Activated CD8-positive, alpha-beta memory T cell treated with anti-CD3 and anti-CD28 coated beads, Interleukin-2, amount 10 ng/mL, durations not matched to agents 7 days and 5 days (primary cell): ENCODE results near the gene TAP2. TPM values are rescaled to one million over a fixed set of nuclear protein-coding genes. Genes with fewer than 3 reads are reported as not detected.

ENCODE experiments used
- ATAC-seq: fragments of 150-1000 bp; cut with Tn5 transposase; one replicate; pipeline ENCODE4 v1.10.0; 2021; ENCODE audit warnings: moderate library complexity
- CTCF ChIA-PET: fragments of 350-600 bp; sonication (Branson Sonifier 250); formaldehyde crosslinking; loops from one replicate; lab custom pipeline; 2021; ENCODE audit warnings: antibody characterized with exemption; lab: Charles Lee
- DNase-seq: peaks from one replicate; pipeline ENCODE4 v3.0.0-alpha.2; 2020
- H3K27ac Mint-ChIP-seq: one replicate; pipeline ENCODE4 v1.8.0; 2021; ENCODE audit warnings: mild to moderate bottlenecking, mixed read lengths
- H3K27me3 Mint-ChIP-seq: one replicate; pipeline ENCODE4 v1.8.0; 2021; ENCODE audit warnings: mixed read lengths
- H3K36me3 Mint-ChIP-seq: one replicate; pipeline ENCODE4 v1.8.0; 2021; ENCODE audit warnings: mild to moderate bottlenecking, mixed read lengths
- H3K4me1 Mint-ChIP-seq: one replicate; pipeline ENCODE4 v1.8.0; 2021; ENCODE audit warnings: mixed read lengths
- H3K4me3 Mint-ChIP-seq: one replicate; pipeline ENCODE4 v1.8.0; 2021; ENCODE audit warnings: mild to moderate bottlenecking, moderate library complexity, mixed read lengths
- H3K9me3 Mint-ChIP-seq: one replicate; pipeline ENCODE4 v1.8.0; 2022; ENCODE audit warnings: low read depth, mixed read lengths
- total RNA-seq, 2 experiments: library from RNA; stranded (reverse); gene quantifications; one replicate each; pipeline ENCODE4 v1.2.3, GENCODE V29; 2021

Gene TAP2
- total RNA-seq, 2 experiments from 2014 or later = 242 to 258 TPM

- CTCF ChIA-PET = interaction anchor here (0.7 to 15.4 kb wide), 43 partner anchors 11 to 458 kb away, joined by 3 to 289 read pairs (median 6); partner anchors contain the start of genes BRD2, HLA-DMA, HLA-DMB and HLA-DRA
- peak; percentile 35 for ATAC-seq
- no peak for DNase-seq
- Mint-ChIP-seq H3K4me3 (no peak overlapping the region), H3K27ac (peak overlapping the region; percentile 84), H3K9me3 (no peaks in the 10 kb centered on the region), H3K4me1 (peaks cover 38% of the 10 kb centered on the region), H3K27me3 (peaks cover 9% of the 10 kb centered on the region), H3K36me3 (peaks cover 14% of the 10 kb centered on the region)
Measured at GRCh38 chr6:32867554-32868256, 29.2 kb upstream of the TAP2 start.

DNA sequence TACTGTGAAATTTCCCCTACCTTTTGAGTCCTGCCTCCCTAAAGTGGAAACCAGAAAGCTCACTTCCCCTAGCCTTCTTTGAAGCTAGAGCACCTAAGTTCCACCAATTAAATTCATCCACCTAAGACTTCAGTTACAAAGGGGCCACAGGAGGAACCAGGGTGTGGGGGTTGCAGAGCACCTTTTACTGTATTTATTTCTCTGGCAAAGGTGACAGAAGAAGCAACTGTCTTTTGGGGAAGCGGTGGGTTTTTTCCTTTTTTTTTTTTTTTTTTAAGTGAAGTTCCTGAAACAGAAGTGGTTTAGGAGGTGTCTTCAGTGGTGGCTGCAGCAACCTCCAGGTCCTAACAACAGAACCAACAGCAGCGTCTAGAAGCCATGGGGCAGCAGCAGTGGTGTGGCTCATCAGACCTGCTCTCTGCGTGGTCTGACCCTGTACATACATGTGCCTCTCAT lies 28.5 kb upstream of the TAP2 start:
- H3K4me1 Mint-ChIP-seq = peaks cover 38% of the 10 kb centered on the region
- H3K27ac Mint-ChIP-seq = peak overlapping the region; percentile 84
- no peak overlapping the region for H3K4me3 Mint-ChIP-seq
- CTCF ChIA-PET = interaction anchor here (0.9 to 15.4 kb wide), 22 partner anchors 10 to 453 kb away, joined by 3 to 289 read pairs (median 8); partner anchors contain the start of genes BRD2, HLA-DMA, PSMB8 and PSMB9
- no peak for DNase-seq
- no peaks in the 10 kb centered on the region for H3K9me3 Mint-ChIP-seq
- ATAC-seq = peak; percentile 62
- H3K36me3 Mint-ChIP-seq = peaks cover 15% of the 10 kb centered on the region
- H3K27me3 Mint-ChIP-seq = peaks cover 9% of the 10 kb centered on the region

DNA sequence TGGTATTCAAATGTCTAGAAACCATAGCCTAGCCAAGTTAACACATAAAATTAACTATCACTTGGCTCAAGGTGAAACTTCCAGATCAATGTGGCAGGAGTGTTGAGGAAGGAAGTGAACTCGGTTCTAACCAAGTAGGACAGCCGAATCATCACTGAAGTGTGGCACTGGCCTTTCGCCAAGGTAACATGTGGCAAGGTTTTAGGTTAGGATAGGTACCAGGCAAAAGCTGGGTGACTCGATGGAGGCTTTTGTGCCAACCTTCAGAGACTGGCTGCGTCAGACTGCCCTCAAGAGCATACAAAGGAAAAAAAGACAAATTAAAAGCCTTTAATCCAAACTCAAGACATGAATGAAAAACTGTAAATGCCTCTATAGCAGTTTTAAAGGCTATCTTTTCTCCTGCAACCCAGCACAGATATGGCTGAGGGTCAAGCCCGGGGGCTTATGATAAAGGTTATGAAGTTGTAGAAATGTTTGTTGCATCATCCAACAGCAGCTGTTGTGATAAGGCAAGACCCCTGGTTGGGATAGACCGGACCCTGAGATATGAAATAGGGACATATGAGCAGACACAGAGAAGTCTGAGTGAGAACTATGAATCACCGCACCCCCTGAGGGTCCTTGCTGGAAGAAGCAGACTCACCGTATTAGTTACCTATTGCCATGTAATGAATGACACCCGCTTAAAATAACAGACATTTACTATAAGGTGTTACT lies 27.3 kb upstream of the TAP2 start:
- Mint-ChIP-seq H3K4me1 (peaks cover 42% of the 10 kb centered on the region), H3K27ac (peak overlapping the region; percentile 84), H3K9me3 (no peaks in the 10 kb centered on the region), H3K36me3 (peaks cover 23% of the 10 kb centered on the region), H3K4me3 (no peak overlapping the region), H3K27me3 (peaks cover 6% of the 10 kb centered on the region)
- no peak for DNase-seq
- no peak for ATAC-seq
- CTCF ChIA-PET = interaction anchor here (4.5 to 15.4 kb wide), 2 partner anchors 9 to 24 kb away, joined by 124 to 289 read pairs; partner anchors contain the start of genes PSMB8, PSMB9, TAP1 and TAP2

GRCh38 chr6:32862725-32863124 lies 24.2 kb upstream of the TAP2 start:
- Mint-ChIP-seq H3K27me3 (no peaks in the 10 kb centered on the region), H3K4me1 (peaks cover 59% of the 10 kb centered on the region), H3K36me3 (peaks cover 49% of the 10 kb centered on the region), H3K4me3 (no peak overlapping the region), H3K9me3 (no peaks in the 10 kb centered on the region), H3K27ac (no peak overlapping the region)
- CTCF ChIA-PET = interaction anchor here (0.6 to 15.4 kb wide), 4 partner anchors 12 to 122 kb away, joined by 3 to 289 read pairs (median 6); partner anchors contain the start of genes PSMB8 and TAP2
- DNase-seq (no peak), ATAC-seq (no peak)

DNA sequence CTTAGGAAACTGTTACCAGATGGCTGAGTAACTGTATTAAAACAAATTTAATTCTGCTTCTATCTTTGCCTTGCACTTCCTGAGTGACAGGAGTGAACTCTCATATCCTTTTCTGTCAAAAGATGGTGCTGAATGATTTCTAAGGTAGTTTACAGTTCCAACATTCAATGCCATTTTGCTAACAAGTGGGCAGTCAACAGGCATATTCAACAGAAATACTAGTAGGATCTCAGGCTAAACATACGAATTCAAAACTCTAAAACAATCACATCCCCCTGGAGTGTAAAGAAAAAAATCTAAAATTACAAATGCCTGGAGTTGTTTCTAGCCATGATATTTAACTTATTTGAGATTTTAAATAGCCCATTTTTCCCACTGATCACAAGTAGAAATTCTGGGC lies 22.1 kb upstream of the TAP2 start:
- H3K9me3 Mint-ChIP-seq = no peaks in the 10 kb centered on the region
- H3K4me1 Mint-ChIP-seq = peaks cover 59% of the 10 kb centered on the region
- no peak for ATAC-seq
- H3K27me3 Mint-ChIP-seq = no peaks in the 10 kb centered on the region
- H3K4me3 Mint-ChIP-seq = no peak overlapping the region
- no peak for DNase-seq
- peaks cover 67% of the 10 kb centered on the region for H3K36me3 Mint-ChIP-seq
- CTCF ChIA-PET = interaction anchor here (1.1 to 8.0 kb wide), 4 partner anchors 7 to 73 kb away, joined by 3 to 318 read pairs (median 64); partner anchors contain the start of gene TAP2
- peak overlapping the region; percentile 22 for H3K27ac Mint-ChIP-seq

DNA sequence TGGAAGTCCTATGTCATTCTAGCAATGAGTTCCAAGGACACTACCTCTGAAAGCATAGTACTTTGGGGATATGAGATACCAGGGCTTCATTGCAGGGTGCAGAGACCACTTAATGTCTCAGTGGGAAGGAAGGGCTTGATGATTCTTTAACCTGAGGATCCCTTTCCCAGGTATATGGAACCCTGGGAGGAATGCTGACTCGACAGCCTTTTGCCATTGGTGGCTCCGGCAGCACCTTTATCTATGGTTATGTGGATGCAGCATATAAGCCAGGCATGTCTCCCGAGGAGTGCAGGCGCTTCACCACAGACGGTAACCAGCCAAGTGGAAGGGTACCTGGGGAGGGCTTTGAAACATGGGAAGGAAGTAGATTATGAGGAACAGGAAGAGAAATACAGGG lies 19.7 kb upstream of the TAP2 start:
- Mint-ChIP-seq H3K36me3 (peaks cover 76% of the 10 kb centered on the region), H3K27ac (peak overlapping the region; percentile 67), H3K27me3 (no peaks in the 10 kb centered on the region), H3K4me1 (peaks cover 56% of the 10 kb centered on the region), H3K4me3 (peak overlapping the region; percentile 28), H3K9me3 (no peaks in the 10 kb centered on the region)
- DNase-seq (no peak), ATAC-seq (no peak)
- CTCF ChIA-PET = interaction anchor here (1.3 to 8.0 kb wide), 9 partner anchors 9 to 663 kb away, joined by 3 to 318 read pairs (median 7); partner anchors contain the start of genes PSMB8 and TAP2

- ATAC-seq (no peak), DNase-seq (no peak)
- Mint-ChIP-seq H3K4me1 (peaks cover 53% of the 10 kb centered on the region), H3K27me3 (no peaks in the 10 kb centered on the region), H3K4me3 (peak overlapping the region; percentile 28), H3K9me3 (no peaks in the 10 kb centered on the region), H3K36me3 (peaks cover 77% of the 10 kb centered on the region), H3K27ac (peak overlapping the region; percentile 67)
- CTCF ChIA-PET = interaction anchor here (0.7 to 8.0 kb wide), 10 partner anchors 11 to 662 kb away, joined by 3 to 318 read pairs (median 6); partner anchors contain the start of genes HLA-DMA, PSMB8 and TAP2
Measured at GRCh38 chr6:32857156-32857891, 18.8 kb upstream of the TAP2 start.

DNA sequence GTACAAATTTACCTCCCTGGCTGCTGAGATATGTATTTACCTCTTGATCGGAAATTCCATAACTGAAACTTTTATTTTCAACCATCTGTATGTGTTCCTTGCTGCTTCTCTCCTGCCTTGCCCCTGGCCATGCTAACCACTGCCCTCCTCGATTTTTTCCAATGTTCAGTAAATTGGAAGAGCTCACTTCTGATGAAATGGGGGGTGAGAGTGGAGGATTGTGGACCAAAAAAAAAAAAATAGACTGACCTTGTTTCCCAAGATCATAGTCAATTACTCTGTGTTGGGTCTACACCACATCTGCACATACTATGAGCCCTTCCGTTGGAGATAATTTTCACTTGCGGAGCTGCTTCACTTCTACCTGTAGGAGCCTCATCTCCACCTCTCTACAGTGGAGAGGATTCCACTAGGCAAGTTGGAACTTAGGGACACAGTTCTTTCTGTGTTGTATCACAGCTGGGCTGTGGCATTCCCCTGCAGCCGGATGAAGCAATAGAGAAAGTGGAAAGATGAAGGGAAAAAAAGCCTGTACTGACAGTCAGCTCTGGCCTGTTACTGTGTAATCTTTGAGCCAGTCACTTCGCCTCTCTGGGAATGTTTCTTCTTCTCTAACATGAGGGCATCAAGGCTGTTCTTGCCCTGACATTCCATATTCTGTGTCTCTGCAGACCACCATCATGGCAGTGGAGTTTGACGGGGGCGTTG lies 17.1 kb upstream of the TAP2 start:
- Mint-ChIP-seq H3K9me3 (no peaks in the 10 kb centered on the region), H3K4me1 (peaks cover 58% of the 10 kb centered on the region), H3K27me3 (no peaks in the 10 kb centered on the region), H3K36me3 (peaks cover 81% of the 10 kb centered on the region), H3K4me3 (peak overlapping the region; percentile 99), H3K27ac (peak overlapping the region; percentile 100)
- CTCF ChIA-PET = interaction anchor here (0.7 to 8.0 kb wide), 14 partner anchors 10 to 129 kb away, joined by 3 to 318 read pairs (median 5); partner anchors contain the start of genes HLA-DMA, PSMB8 and TAP2
- no peak for ATAC-seq
- no peak for DNase-seq

DNA sequence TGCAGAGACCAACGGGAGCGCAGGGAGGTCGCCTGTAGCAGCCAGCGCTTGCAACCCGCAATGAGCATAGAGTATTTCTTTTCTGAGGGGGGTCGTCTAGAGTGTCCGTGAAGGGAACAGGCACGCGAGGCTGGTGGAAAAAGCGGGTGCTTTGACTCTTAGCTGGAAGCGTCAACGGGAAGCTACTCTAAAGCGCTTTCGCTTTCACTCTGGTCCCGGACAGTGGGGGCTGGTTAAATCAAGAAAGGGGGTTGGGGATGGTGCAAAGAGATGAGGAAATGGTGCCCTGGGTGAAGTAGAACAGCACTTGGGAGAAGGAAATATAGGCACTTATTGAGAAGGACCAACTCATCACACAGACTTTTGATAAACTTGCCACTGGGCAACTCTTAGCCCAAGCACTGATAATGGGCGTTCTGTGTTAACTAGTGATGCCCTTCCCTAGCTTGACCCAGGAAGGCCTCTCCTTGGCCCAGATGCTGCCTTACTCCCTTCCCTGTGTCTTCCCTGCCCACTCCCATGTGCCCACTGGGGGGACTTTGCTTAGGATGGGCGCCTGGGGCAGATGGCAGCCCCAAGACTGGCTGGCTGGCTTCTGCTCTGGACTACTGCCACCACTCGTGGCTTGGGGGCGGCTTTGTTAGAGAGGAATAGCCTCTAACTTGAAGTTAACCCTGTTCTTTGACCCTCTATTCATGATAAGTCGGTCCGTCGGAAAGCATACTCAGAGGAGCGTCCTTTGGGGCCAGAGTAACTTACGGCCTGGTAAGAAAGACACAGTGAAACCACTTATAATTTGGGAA lies 16.0 kb upstream of the TAP2 start:
- H3K4me1 Mint-ChIP-seq = peaks cover 64% of the 10 kb centered on the region
- CTCF ChIA-PET = interaction anchor here (0.7 to 8.0 kb wide), 16 partner anchors 9 to 441 kb away, joined by 3 to 318 read pairs (median 6); partner anchors contain the start of genes HLA-DMA, PSMB8 and TAP2
- no peaks in the 10 kb centered on the region for H3K27me3 Mint-ChIP-seq
- peak; percentile 82 for DNase-seq
- peak; percentile 43 for ATAC-seq
- H3K9me3 Mint-ChIP-seq = no peaks in the 10 kb centered on the region
- peak overlapping the region; percentile 99 for H3K4me3 Mint-ChIP-seq
- H3K36me3 Mint-ChIP-seq = peaks cover 85% of the 10 kb centered on the region
- peak overlapping the region; percentile 100 for H3K27ac Mint-ChIP-seq

DNA sequence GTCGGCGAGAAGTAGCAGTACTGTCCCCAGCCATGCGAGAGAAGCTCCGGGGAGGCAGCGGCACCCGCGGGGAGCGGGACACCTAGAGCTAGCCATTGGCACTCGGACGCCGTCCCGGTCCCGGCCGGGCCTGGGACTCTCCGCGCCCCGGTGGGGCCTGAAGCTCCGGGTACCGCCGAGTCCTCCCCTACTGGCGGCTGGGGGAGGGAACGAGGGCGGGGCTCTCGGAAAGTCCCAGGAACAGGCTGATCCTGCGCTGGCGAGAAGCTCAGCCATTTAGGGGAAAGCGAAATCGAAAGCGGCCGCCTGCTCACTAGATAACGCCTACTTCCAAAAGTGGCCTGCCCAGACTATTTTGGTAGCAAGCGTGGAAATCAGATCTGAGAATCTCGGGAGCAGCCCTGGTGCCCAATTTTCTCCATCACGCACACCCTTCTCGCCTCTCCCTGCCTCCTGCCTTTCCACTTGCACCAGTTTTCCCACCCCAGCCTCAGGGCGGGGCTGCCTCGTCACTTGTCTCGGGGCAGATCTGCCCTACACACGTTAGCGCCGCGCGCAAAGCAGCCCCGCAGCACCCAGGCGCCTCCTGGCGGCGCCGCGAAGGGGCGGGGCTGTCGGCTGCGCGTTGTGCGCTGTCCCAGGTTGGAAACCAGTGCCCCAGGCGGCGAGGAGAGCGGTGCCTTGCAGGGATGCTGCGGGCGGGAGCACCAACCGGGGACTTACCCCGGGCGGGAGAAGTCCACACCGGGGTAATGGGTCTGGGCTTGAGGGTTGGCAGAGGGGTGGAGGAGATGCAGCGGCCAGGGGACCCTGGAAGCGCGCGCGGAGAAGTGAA lies 15.2 kb upstream of the TAP2 start, which contains the start of the genes PSMB9 and TAP1:
PSMB9 (plus strand) TSS at position 652 of the 835 bp plus-strand sequence; CDS start at position 690, 38 bp downstream.
TAP1 (minus strand) TSS at position 164 of the 835 bp plus-strand sequence; CDS start at position 96, 68 bp downstream.
- H3K4me3 Mint-ChIP-seq = peak within 1 kb of the TSS; percentile 99
- peaks cover 82% of the 10 kb centered on the region for H3K36me3 Mint-ChIP-seq
- H3K27me3 Mint-ChIP-seq = no peaks in the 10 kb centered on the region
- CTCF ChIA-PET = interaction anchor here (0.8 to 8.0 kb wide), 17 partner anchors 8 to 440 kb away, joined by 3 to 318 read pairs (median 5); partner anchors contain the start of genes BRD2, HLA-DMA, PSMB8 and TAP2
- H3K9me3 Mint-ChIP-seq = no peaks in the 10 kb centered on the region
- DNase-seq (peak; percentile 97), ATAC-seq (peak; percentile 84)
- peaks cover 61% of the 10 kb centered on the region for H3K4me1 Mint-ChIP-seq
- H3K27ac Mint-ChIP-seq = peak within 1 kb of the TSS; percentile 100
